Measurements from ENCODE around the gene ING4.
A peak's percentile ranks its signal among the peaks of the same experiment; 100 is the strongest.

Gene ING4

DNA sequence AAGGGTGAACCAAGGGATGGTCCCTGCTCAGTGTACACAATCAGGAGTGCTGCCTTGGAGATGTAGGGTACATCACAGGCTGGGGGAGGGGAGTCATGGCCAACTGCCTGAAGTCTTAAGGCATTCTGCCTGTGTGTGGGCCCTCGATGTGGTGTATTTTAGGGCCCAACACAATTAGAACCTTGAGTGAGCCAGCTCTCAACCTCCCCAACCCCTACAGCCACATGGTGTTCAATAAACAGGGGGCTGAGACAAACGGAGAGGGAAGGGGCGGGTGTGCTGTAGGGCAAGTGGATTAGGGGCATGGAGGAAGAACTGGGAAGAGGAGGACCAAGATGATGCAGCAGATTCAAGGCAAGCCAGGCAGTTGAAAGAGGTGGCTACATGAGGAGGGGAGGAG is 47.1 kb downstream of the ING4 start:
- TF ChIP-seq, protein P1, sequence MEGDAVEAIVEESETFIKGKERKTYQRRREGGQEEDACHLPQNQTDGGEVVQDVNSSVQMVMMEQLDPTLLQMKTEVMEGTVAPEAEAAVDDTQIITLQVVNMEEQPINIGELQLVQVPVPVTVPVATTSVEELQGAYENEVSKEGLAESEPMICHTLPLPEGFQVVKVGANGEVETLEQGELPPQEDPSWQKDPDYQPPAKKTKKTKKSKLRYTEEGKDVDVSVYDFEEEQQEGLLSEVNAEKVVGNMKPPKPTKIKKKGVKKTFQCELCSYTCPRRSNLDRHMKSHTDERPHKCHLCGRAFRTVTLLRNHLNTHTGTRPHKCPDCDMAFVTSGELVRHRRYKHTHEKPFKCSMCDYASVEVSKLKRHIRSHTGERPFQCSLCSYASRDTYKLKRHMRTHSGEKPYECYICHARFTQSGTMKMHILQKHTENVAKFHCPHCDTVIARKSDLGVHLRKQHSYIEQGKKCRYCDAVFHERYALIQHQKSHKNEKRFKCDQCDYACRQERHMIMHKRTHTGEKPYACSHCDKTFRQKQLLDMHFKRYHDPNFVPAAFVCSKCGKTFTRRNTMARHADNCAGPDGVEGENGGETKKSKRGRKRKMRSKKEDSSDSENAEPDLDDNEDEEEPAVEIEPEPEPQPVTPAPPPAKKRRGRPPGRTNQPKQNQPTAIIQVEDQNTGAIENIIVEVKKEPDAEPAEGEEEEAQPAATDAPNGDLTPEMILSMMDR (IDR thresholded peaks at IDR 0.05; ENCODE audit: low read depth, low read length, missing control alignments): no peak
- H3K4me3 ChIP-seq (replicated peaks; ENCODE audit: low read depth, low read length): no peak overlapping the region
- DNase-seq (ENCODE audit: extremely low read depth, low read depth): no peak

DNA sequence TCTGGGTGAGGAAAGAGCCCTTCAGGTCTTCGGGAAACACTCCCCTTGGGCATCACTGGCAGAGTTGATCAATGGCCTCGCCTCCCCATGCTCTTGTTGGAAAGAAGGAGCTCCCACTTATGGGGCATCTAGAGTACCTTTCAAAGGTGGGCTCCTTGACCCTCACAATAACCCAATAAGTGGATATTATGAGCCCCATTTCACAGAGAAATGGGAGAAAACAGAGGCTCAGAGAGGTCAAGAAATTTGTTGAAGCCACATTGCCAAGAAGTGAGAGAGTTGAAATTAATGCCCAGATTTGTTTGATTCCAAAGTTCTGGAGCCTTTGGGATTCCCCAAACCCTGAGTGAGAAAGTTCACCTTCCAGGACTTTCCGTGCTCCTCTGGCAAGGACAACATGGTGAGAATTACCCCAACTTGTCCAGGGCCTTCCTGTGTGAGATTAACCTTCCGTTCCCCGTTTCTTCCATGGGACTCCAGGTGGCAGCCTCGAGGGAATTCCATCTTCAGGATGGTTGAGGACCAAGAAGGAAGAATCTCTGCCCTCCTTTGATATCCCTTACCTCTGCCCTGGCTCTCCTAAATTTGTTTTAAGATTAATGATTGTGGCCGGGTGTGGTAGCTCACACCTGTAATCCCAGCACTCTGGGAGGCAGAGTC is 48.3 kb downstream of the ING4 start:
- TF ChIP-seq, protein P1 (IDR thresholded peaks at IDR 0.05; ENCODE audit: low read depth, low read length, missing control alignments): no peak
- no peak overlapping the region for H3K4me3 ChIP-seq (replicated peaks; ENCODE audit: low read depth, low read length)
- DNase-seq (ENCODE audit: extremely low read depth, low read depth): no peak

DNA sequence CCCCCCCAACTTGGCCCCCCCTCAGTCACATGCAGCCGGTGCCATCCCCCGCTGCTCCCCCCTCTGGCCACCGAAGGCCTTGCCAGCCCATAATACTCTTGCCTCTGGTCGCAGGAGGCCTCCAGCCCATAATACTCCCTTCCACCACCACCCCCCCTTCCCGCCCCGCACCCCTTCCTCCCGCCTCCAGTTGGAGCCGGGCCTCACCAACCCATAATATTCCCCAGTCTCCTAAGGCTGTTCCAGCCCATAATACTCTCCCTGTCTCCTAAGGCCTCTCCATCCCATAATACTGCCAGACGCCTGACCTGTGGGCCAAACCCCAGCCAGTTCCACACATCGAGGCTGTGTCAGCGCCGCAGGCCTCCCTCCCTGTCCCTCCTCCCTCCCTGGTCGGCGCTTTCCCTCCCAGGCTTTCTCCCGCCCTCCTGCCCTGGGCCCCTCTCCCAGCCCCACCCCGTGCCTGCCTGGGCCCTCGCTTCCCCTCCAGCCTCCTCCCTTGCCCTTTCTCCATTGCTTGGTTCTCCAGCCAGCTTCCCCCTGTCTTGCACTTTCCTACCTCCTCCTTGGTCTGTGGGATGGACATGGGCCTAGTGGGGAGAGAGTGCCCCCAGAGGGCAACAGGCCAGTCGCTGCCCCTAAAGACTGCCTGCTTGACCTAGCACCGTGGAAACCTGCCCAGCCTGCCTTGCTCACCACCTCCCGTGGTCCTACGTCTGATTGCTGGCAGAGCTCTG is 49.0 kb downstream of the ING4 start:
- H3K4me3 ChIP-seq (replicated peaks; ENCODE audit: low read depth, low read length): no peak overlapping the region
- peak; percentile 94 for DNase-seq (ENCODE audit: extremely low read depth, low read depth)

DNA sequence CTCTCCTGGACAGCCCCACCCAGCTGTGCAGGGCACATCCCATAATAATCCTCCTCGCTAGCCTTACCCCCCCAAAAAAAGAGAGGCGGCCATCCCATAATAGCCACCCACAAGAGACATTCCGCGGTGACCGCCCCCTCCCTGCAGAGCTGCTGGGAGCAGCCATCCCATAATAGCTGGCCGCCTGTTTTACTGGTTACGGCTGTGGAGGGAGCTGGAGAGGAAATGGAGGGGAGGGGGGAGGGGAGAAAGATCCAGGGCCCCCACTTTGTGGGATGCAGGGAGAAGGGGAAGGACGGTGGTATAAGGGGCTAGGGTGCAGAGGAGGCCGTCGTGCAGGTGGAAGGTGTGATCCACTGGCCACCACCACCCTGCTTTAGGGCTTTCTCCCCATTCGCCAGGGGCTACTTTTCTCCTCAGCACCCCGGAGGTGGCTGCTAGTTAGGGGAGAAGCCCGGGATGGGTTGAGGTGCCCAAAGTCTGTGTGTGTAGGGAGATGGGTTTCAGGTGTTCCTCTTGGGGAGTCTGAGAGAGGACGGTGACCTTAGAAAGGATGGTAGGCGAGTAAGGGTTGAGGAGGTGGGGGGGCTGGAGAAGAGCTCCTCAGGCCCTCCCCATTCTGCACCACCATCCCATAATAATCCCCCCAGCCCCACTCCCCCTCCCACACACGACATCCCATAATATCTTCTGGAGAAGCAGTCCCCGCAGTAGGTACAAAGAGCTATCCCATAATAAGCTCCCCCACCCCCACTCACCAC is 49.7 kb downstream of the ING4 start:
- TF ChIP-seq, protein P1 (IDR thresholded peaks at IDR 0.05; ENCODE audit: low read depth, low read length, missing control alignments): no peak
- H3K4me3 ChIP-seq (replicated peaks; ENCODE audit: low read depth, low read length): no peak overlapping the region; the same call in 1 of the 2 replicates
- peak; percentile 56 for DNase-seq (ENCODE audit: extremely low read depth, low read depth)

More for the DNA sequence above, 49.0 kb downstream of the ING4 start:
- TF ChIP-seq, protein P1 (IDR thresholded peaks at IDR 0.05; ENCODE audit: low read depth, low read length, missing control alignments): no peak

DNA sequence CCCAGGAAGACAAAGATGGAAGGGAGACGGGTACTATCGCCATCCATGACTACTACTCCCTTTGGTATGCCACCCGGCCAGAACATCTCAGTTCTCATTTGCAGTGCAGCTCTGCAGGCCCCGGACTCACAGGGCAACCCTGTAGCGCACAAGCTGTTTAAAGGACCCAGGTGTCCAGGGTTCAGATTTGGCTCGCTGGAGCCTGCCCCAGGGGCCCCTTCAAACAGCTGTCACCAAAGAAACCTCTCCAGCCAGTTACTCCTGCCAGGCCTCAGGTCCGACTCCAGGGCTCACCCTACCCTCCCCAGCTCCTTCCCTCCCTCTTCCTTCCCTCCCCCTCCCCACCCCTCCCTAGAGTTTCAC is 50.3 kb downstream of the ING4 start:
- H3K4me3 ChIP-seq (replicated peaks; ENCODE audit: low read depth, low read length): no peak overlapping the region
- TF ChIP-seq, protein P1 (IDR thresholded peaks at IDR 0.05; ENCODE audit: low read depth, low read length, missing control alignments): no peak
- no peak for DNase-seq (ENCODE audit: extremely low read depth, low read depth)

DNA sequence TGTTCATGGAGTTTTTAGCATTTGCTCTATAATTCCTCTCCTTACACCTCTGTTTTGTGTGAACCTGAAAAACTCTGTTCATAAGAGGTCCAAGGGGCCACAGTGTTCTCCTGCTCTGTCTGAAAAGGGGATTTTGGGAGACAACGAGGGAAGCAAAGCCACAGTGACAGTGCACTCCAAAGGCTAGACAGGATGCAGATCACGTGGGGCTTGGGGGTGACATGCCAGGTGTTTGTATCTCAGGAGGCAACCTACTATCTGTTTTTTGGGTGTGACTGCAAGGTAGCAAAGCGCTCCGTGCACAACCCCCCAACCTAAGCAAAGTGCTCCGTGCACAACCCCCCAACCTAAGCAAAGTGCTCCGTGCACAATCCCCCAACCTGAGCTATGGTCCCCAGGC is 50.7 kb downstream of the ING4 start:
- DNase-seq (ENCODE audit: extremely low read depth, low read depth): no peak
- no peak overlapping the region for H3K4me3 ChIP-seq (replicated peaks; ENCODE audit: low read depth, low read length)
- TF ChIP-seq, protein P1 (IDR thresholded peaks at IDR 0.05; ENCODE audit: low read depth, low read length, missing control alignments): no peak
